BJ (cell line): ENCODE measurements around the gene IFIT1B. TPM values are rescaled to one million over a fixed set of nuclear protein-coding genes. Genes with fewer than 3 reads are reported as not detected.

ENCODE experiments used
- CTCF ChIA-PET: fragments of 350-600 bp; formaldehyde crosslinking; extraction: SDS; loops from one replicate; lab custom pipeline; 2021; ENCODE audit warnings: antibody characterized with exemption, inconsistent platforms; lab: Yijun Ruan, JAX
- POLR2A ChIA-PET: fragments of 300-600 bp; sonication (Branson Sonifier 250); formaldehyde crosslinking; extraction: SDS; loops from one replicate; lab custom pipeline; 2021; ENCODE audit warnings: antibody characterized with exemption; lab: Charles Lee
- DNase-seq: peaks from one replicate; pipeline ENCODE4 v3.0.0-alpha.2; 2011; ENCODE audit warnings: low read depth
- H3K27me3 ChIP-seq: 2 replicates; pipeline ENCODE4 v1.6.0; 2011; ENCODE audit warnings: low read length; ENCODE audit not compliant: control insufficient read depth, insufficient read depth
- H3K36me3 ChIP-seq: 2 replicates; pipeline ENCODE4 v1.5.1; 2011; ENCODE audit warnings: low read length; ENCODE audit not compliant: control insufficient read depth, insufficient read depth
- H3K4me3 ChIP-seq: 2 replicates; pipeline ENCODE4 v1.5.1; 2011; ENCODE audit warnings: low read depth, mild to moderate bottlenecking, control low read depth, low read length
- polyA plus RNA-seq: library from polyadenylated mRNA; depleted of rRNA; stranded (reverse); fragments of >200 nt; gene quantifications from 2 replicates; pipeline ENCODE4 v1.2.3, GENCODE V29; 2011
- TF ChIP-seq, protein P1 (sequence below): IDR thresholded peaks from 2 replicates; pipeline ENCODE4 v1.5.1; 2011; ENCODE audit warnings: low read depth, mild to moderate bottlenecking, control low read depth, inconsistent platforms, low read length, moderate library complexity; ENCODE audit not compliant: insufficient read depth

The IFIT1B gene
- polyA plus RNA-seq, 1 experiment = not detected

DNA sequence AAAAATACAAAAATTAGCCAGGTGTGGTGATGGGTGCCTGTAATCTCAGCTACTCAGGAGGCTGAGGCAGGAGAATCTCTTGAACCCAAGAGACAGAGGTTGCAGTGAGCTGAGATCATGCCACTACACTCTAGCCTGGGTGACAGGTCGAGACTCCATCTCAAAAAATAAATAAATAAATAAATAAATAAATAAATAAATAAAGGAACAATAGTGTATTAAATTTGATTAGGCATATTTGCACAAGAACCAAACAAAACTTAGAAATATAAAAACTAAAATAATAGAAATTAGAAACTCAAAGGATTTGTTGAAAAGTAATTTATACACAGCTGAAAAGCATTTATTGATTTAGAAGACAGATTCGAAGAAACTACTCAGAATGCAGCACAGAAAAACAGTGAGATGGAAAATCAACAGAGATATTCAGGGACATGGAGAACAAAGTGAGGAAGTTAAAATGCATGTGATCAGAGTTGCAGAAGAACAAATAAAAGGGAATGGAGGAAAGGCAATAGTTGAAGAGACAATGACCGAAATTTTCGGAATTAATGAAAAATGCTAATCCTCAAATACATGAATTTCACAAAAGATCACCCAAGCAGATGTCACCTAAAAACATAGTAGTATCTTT, 32.4 kb upstream of the IFIT1B start:
- ChIA-PET POLR2A (interaction anchor here (0.7 to 1.2 kb wide), 2 partner anchors 18 kb away, joined by 3 read pairs; partner anchors contain the start of gene IFIT3), CTCF (interaction anchor here (1.6 to 2.6 kb wide), 3 partner anchors 10 to 23 kb away, joined by 4 to 9 read pairs (median 5); no protein-coding TSS in a partner anchor)
- DNase-seq = no peak
- H3K36me3 ChIP-seq = no peaks in the 10 kb centered on the region
- TF ChIP-seq, protein P1, sequence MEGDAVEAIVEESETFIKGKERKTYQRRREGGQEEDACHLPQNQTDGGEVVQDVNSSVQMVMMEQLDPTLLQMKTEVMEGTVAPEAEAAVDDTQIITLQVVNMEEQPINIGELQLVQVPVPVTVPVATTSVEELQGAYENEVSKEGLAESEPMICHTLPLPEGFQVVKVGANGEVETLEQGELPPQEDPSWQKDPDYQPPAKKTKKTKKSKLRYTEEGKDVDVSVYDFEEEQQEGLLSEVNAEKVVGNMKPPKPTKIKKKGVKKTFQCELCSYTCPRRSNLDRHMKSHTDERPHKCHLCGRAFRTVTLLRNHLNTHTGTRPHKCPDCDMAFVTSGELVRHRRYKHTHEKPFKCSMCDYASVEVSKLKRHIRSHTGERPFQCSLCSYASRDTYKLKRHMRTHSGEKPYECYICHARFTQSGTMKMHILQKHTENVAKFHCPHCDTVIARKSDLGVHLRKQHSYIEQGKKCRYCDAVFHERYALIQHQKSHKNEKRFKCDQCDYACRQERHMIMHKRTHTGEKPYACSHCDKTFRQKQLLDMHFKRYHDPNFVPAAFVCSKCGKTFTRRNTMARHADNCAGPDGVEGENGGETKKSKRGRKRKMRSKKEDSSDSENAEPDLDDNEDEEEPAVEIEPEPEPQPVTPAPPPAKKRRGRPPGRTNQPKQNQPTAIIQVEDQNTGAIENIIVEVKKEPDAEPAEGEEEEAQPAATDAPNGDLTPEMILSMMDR = no peak
- no peak overlapping the region for H3K4me3 ChIP-seq
- H3K27me3 ChIP-seq = no peaks in the 10 kb centered on the region

DNA sequence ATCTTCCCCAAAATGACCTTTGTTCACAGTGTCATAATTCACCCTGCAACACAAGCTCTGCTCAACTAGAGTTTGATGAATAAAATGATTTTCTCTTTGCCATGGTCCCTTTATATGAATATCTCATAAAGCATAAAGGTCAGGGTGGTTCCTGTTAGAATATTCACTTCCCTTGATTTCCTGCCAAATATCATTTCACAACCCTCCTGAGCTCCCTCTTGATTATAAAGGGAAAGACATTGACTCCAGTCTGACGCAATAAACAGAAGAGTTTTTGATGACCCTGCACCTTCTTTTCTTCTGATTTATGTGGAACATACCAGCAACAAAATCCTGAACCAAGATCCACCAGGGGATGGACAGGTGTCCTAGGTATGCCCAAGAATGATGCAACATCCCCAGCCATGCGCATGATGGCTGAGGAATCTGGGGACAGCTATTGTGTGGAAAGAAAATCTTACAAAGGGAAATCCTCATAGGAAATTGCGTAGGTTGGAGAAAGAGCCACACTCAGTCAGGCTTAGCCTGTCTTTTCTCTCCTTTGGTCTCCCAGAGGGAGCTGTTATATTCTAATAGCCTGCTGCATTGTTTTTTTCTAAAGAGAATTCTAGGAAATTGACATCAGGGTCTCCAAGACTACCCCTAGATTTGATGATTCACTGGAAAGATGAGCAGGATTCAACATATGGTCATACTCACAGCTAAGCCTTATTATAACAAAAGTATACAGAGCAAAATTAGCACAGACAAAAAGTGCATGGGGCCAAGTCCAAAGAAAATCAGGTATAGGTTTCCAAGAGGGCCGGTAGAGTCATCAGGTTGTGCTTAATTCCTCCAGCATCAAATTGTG, 31.2 kb upstream of the IFIT1B start:
- TF ChIP-seq, protein P1 = no peak
- no peaks in the 10 kb centered on the region for H3K36me3 ChIP-seq
- H3K27me3 ChIP-seq = no peaks in the 10 kb centered on the region
- CTCF ChIA-PET = interaction anchor here (1.6 to 2.6 kb wide), 3 partner anchors 9 to 22 kb away, joined by 4 to 9 read pairs (median 5); no protein-coding TSS in a partner anchor
- POLR2A ChIA-PET = interaction anchor here (1.2 kb wide), 1 partner anchor 19 kb away, joined by 3 read pairs; the partner anchor contains the start of gene IFIT3
- no peak for DNase-seq
- H3K4me3 ChIP-seq = no peak overlapping the region

DNA sequence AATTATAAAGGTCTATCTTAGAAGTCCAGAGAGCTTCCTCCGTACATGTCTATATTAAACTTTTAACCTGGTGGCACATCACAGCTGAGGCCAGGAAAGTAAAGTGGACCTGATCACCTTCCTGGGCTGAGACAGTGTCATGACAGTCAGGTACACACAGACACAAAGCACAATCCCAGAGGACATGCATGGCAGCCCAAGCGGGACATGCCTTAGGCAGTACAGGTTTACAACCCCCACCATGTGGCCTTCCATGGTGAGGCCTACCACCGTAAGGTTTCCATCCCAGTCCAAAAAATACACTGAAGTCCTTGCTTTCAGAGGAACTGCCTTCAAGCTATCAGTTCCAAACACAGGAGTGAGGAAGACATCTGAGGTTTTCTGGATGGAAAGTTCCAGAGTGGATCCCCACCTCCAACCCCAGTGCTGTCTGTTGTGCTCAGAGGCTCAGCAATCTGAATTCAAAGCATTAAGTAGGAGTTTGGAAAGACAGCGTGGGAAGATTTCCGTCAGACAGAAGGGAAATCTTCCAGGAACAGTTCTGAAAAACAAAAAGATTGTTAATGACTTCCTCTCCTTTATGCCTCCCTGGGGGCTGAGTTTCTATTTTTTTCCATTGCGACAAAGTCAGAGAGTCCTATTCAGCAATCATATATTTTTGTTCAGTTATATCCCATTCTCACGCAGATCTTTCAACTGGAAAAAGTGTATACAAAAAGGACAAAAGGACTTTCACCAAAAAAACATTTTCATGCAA, 30.0 kb upstream of the IFIT1B start:
- TF ChIP-seq, protein P1 = no peak
- no peaks in the 10 kb centered on the region for H3K27me3 ChIP-seq
- ChIA-PET CTCF (interaction anchor here (2.6 kb wide), 1 partner anchor 20 kb away, joined by 9 read pairs; no protein-coding TSS in a partner anchor), POLR2A (no interaction called here)
- no peak for DNase-seq
- H3K4me3 ChIP-seq = no peak overlapping the region
- H3K36me3 ChIP-seq = no peaks in the 10 kb centered on the region

DNA sequence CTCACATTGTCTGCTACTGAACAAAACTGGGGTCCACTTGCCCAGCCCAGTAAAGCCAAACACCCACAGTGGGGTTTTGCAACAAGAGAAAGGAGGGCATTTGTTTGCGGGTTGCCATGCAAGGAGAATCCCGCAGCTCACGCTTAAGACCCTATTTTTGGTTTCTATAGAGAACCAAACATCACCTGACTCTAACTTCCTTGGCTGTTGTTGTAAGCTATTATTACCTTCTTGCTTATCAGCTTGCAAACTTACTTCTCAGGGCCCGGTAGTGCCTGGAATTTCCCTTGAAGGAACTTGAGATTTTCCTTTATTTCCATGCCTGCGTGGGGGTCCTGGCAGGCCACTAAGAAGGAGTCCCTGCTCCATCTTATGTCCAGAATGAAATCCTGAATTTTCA, 29.4 kb upstream of the IFIT1B start:
- H3K27me3 ChIP-seq = no peaks in the 10 kb centered on the region
- no peaks in the 10 kb centered on the region for H3K36me3 ChIP-seq
- ChIA-PET CTCF (interaction anchor here (1.0 kb wide), 1 partner anchor 21 kb away, joined by 4 read pairs; no protein-coding TSS in a partner anchor), POLR2A (no interaction called here)
- DNase-seq = no peak
- TF ChIP-seq, protein P1 = no peak
- H3K4me3 ChIP-seq = no peak overlapping the region
